ENCODE measurements around the gene MRPL46.
"Not testable (repeated sequence)": the region's sequence is repeated elsewhere in the genome, so short reads cannot be mapped to it uniquely, and the experiment has no call there.

MRPL46 gene

GRCh38 chr15:88441076-88441730 is 26.0 kb downstream of the MRPL46 start:
- no peak for DNase-seq (ENCODE audit: low read depth)

DNA sequence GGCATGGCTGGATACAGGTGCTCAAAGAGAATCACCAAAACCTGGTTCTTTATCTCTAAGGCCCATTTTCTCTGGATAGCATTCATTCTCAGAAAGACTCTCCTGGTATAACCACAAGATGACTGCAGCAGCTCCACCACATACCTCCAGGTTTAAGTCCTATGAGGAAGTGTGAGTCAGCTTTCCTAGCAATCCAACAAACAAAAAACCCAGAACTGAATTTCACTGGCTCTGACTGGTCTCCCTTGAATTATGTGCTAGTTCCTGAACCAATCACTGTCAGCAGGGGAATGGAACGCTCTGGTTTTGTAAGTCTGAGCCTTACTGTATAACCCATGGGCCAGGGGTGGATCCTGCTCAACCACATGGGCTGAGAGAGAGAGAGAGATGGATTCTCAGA is 27.2 kb downstream of the MRPL46 start:
- no peak for DNase-seq (ENCODE audit: low read depth)

- no peak for DNase-seq (ENCODE audit: low read depth)
These were observed 29.0 kb downstream of the MRPL46 start for GRCh38 chr15:88438181-88438580.

DNA sequence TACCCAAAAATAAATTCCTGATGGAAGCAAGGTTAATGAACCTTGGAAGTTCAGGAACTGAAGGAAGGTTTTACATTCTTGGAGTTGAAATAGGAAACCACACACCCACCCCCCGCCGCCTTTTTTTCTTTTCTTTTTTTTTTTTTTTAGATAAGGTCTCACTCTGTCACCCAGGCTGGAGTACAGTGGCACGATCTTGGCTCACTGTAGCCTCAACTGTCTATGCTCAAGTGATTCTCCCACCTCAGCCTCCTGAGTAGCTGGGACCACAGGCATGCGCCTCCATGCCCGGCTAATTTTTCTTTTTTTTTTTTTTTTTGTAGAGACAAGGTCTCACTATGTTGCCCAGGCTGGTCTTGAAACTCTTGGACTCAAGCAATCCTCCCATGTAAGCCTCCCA is 33.1 kb downstream of the MRPL46 start:
- not testable (repeated sequence) for DNase-seq (ENCODE audit: low read depth)

GRCh38 chr15:88433046-88433685 is 34.0 kb downstream of the MRPL46 start:
- DNase-seq (ENCODE audit: low read depth) = no peak

DNA sequence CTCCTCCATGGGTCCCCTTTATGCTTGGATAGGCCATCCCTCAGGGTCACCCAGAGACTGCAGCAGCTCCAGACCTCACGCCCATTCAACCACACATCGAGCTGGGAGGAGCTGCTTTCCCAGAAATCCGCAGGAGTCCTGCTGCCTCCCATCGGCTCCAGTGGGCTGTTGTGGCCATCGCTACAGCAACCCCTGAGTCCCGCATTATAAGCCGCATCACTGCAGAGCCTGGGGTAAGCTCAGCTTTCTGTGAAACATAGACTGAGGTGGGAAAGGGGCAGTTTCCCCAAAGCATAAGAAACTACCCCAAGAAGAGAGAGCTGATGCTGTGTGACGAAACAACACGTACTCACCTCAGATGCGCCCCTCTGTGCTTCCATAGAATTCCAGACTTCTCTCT is 35.7 kb downstream of the MRPL46 start:
- DNase-seq (ENCODE audit: low read depth) = no peak

DNA sequence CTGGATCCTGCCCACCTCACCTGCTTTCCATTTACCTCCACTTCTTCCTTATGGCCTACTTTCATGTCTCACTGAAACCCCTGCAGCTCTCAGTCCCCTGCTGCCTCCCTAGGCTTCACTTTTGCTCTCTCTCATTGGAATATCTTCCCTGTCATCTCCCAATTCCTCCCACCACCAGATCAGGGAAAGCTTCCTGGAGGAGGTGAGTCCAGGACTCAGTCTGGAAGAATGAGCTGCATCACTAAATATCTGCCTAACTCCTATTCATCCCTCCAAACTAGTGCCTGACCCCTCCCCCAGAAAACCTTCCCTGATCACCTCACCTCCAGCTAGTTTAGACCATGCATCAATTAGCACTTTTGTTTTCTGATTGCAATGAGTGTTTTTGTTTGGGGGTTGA is 37.1 kb downstream of the MRPL46 start:
- DNase-seq (ENCODE audit: low read depth) = no peak

DNA sequence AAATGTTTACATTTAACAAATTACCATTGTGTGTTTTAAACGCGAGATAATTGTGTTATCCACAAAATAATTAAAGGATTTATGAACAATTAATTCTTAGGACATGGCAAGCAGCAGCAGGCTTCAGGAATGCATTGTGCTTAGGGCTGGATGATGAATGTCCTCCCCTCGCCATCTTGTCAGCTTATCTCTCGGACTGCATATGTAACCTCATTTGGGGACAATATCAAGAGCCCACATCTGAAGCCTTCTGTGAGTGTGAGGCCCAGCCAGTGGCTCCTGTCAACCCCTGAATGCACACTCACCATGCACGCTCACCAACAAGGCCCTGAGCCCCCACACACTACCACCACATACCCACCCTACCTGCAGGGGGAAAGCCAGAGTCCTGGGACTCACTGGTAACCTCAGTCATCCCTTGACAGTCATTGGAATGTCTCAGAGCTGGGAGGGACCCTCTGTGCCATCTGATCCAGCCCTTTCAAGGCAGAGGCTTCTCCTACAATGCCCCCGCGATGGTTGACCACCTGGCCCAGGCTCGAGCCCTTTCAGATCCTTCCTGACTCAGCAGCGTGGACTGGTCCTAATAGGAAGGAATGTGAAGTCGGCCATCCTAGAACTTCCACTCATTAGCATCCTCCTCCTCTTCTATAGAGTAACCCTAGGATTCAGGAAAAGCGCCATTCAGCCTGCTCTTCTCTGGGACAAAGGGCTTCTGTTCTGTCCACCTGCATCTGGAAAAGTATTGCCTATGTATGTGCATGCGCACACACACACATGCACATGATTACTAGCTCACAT is 38.2 kb downstream of the MRPL46 start:
- no peak for DNase-seq (ENCODE audit: low read depth)

DNA sequence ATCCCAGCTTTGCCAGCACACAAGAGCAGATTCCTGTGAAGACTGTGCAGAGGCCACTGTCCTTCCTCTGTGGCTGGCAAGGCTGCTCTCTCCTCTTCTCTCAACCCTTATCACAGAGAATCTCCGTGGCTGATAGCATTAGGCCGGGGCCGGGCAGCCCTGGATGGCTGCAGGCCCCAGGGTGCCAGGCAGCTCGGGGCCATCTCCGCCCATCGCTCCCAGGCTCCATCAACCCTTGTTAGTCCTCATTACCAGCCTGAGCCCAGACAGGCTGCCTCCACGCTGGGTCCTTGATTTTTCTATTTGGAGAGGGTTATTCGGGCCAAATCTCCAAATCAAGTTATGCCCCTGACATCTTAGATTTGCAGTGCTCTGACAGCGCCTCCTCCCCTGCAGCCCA is 39.1 kb downstream of the MRPL46 start:
- DNase-seq (ENCODE audit: low read depth) = no peak

- DNase-seq (ENCODE audit: low read depth) = no peak
These were observed 40.9 kb downstream of the MRPL46 start for GRCh38 chr15:88426304-88426703.

- DNase-seq (ENCODE audit: low read depth) = no peak
These were observed 43.9 kb downstream of the MRPL46 start for GRCh38 chr15:88423331-88423730.

- no peak for DNase-seq (ENCODE audit: low read depth)
These were observed 47.4 kb downstream of the MRPL46 start for GRCh38 chr15:88419830-88420229.

Measured in activated gamma-delta T cell treated with anti-CD3 and anti-CD28 coated beads, Interleukin-2, amount 50 U/mL, for 16 hours (primary cell).